Measurements from ENCODE around the gene ATP6AP1.

- TF ChIP-seq CTCF (IDR thresholded peaks at IDR 0.05 in 8 of 11, conservative IDR thresholded peaks at IDR 0.05 in 3 of 11) (no peak), POLR2A (IDR thresholded peaks at IDR 0.05) (no peak)
These were observed 11.3 kb upstream of the ATP6AP1 start for GRCh38 chrX:154417157-154417556.
